Iris pigment epithelial cell (primary cell): ENCODE results near the gene UGCG.
"Not testable (repeated sequence)": the region's sequence is repeated elsewhere in the genome, so short reads cannot be mapped to it uniquely, and the experiment has no call there.

ENCODE experiments used
- DNase-seq: peaks from one replicate; pipeline ENCODE4 v3.0.0-alpha.2; 2011; ENCODE audit warnings: low read depth

Gene UGCG

DNA sequence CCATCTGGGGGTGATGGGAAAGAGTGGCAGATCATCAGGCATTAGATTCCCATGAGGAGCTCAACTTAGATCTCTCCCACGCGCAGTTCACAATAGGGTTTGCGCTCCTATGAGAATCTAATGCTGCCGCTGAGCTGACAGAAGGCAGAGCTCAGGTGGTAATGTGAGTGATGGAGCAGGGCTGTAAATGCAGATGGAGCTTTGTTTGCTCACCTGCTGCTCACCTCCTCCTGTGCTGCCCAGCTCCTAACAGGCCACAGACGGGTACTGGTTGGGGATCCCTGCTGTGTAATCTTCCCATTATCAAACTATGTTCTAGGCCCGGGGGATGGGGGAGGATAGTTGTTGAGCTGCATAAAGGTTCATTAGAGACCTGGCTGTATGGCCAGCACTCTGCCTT, 58.4 kb downstream of the UGCG start:
- no peak for DNase-seq

- DNase-seq = peak; percentile 99
Observed at GRCh38 chr9:111957856-111958631, 61.4 kb downstream of the UGCG start.

DNA sequence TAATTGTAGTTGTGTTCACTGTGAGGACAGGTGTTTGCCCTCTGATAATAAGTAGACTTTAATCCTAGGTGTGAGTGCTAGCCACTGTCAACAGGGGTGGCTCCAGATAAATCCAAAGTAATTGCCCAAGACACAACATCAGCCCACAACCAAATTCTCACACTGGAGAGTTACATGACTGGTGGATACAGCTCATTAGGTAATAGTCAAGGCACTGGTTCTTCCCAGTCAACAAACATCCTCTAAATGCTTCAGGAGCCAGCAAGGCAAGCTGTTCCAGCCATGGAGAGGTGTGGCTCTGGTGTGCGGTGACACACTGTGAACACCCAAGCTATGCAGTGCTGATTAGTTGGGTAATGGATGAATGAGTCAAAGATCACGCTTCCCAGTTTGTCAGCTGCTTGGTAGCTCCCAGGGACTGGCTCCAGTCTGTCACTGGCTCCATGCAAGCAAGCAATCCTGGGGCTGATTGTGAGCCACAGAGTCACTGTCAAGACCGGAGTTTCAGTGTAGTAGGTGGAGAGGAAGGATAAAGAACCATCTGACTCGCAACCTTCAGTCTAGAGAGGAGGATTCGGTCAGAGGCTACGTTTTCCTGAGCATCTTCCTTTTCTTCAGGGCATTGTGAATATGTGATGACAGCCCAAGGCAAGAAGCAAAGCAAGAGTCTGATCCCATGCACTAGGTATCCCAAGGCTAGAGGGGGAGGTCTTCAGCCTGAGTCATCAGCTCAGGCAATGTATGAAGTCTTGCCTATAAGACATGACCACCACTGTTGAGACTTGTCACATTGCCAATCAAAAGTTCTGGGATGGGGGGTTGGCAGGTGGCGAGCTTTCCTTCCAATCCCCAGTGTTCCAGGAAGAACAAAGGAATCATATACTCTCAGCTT, 63.1 kb downstream of the UGCG start:
- DNase-seq = peak; percentile 91

- DNase-seq = not testable (repeated sequence)
Observed at GRCh38 chr9:111960485-111960884, 63.9 kb downstream of the UGCG start.

- peak; percentile 51 for DNase-seq
Observed at GRCh38 chr9:111961009-111961408, 64.4 kb downstream of the UGCG start.

- DNase-seq = peak; percentile 82
Observed at GRCh38 chr9:111961575-111961974, 65.0 kb downstream of the UGCG start.

GRCh38 chr9:111962021-111962420, 65.4 kb downstream of the UGCG start:
- no peak for DNase-seq

- no peak for DNase-seq
Observed at GRCh38 chr9:111963995-111964394, 67.4 kb downstream of the UGCG start.

DNA sequence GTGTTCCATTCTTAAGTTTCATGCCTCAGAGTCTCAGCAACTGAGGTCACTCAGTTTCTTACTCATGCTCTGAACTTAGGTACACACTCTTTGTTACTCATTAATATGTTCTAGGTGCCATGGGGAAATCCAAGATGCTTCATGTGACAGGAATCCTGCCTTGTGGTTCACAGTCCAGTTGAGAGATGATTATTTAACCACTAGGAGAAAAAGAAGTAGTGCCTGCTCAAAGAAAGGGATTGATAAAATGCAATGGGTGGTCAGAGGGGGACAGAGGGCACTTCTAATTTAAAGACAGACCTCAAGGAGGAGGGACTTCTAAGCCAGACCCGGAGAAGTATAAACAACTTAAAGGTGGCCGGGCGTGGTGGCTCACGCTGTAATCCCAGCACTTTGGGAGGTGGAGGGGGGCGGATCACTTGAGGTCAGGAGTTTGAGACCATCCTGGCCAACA, 69.0 kb downstream of the UGCG start:
- peak; percentile 99 for DNase-seq

GRCh38 chr9:111966124-111966723, 69.6 kb downstream of the UGCG start:
- no peak for DNase-seq

- peak; percentile 70 for DNase-seq
Observed at GRCh38 chr9:111966861-111967291, 70.3 kb downstream of the UGCG start.

DNA sequence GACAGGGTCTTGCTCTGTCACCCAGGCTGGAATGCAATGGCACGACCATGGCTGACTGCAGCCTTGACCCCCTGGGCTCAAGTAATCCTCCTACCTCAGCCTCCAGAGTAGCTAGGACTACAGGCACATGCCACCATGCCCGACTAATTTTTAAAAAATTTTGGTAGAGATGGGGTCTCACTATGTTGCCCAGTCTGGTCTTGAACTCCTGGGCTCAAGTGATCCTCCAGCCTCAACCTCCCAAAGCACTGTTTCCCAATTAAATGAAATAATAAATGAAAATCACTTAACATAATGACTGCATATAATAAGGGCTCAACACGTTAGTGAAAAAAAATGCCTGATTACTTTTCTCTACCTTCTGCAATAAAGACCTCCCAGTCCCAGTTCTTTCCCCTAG, 71.0 kb downstream of the UGCG start:
- no peak for DNase-seq

DNA sequence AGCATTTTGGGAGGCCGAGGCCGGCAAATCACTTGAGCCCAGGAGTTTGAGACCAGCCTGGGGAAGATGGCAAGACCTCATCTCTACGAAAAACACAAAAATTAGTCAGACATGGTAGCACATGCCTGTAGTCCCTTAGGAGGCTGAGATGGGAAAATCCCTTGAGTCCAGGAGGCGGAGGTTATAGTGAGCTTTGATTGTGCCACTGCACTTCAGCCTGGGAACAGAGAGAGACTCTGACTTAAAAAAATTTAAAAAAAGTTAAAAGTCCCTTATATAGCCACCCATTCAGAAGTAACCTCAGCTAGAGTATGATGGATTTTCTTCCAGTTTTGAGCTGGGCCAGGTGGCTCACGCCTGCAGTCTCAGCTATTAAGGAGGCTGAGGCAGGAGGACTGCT, 72.4 kb downstream of the UGCG start:
- DNase-seq = peak; percentile 87

- DNase-seq = no peak
Observed at GRCh38 chr9:111969622-111970021, 73.0 kb downstream of the UGCG start.

GRCh38 chr9:111970827-111971226, 74.2 kb downstream of the UGCG start:
- DNase-seq = no peak

DNA sequence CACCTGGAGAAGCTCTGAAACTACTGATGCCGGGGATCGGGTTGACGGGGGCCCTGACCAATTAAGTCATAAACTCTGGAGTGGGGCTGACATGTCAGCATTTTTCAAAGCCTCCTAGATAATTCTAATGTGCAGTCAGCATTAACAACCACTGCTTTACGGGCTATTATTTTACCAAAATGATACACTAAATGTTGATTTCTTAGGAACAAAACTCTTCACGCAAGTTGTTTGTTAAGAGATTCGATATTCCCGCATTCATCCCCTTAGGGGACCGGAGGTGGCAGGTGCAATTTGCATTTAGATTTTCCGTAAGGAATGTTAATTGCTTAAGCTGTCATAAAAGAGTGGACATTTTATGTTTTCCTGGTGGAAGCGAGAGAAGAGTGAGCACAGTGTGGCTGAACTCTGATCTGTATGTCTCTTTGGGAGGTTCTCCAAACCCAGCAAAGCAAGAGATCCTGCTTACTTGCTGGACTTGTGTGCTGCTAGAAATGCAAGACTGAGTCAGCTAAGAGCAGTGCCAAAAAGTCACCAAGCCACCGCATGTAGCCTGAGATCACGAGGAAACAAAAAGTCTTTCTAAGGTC, 77.6 kb downstream of the UGCG start:
- DNase-seq = peak; percentile 73

GRCh38 chr9:111975709-111976108, 79.1 kb downstream of the UGCG start:
- DNase-seq = no peak

DNA sequence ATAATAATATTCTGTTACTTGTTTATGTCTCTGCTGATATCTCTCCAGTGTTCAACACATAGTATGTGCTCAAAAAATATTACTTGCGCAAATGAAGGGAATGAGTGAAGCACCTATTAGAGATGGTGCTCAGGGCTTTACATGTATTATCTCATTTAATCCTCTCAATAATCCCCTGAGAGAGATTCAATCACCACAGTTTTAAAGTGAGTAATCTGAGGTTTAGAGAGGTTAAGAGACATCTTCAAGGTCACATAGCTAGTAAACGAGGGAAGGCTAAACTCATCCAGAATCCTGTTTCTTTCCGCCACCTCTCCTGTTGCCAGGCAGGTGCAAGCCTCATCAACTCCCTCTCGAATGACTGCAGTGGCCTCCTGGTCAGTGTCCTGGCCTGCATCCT, 82.0 kb downstream of the UGCG start:
- peak; percentile 49 for DNase-seq

- DNase-seq = no peak
Observed at GRCh38 chr9:111979561-111979960, 82.9 kb downstream of the UGCG start.

DNA sequence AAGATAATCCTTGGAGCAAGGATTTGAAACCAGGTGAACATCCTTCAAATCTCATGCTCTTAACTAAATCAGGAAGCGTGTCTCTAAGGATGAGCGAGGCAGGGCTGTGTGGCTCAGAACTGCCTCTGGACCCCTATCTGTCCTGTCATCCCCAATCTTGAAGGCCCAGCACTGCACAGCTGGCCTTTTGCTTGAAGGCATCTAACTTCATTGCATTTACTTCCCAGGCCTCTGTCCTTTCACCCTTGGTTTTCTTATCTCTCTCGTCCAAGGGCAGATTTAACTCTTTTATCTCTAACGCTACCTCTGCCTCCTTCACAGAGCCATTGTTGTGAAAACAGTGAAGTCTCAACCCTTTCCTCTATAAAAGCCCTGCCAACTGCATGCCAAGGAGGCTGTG, 83.8 kb downstream of the UGCG start:
- DNase-seq = no peak

DNA sequence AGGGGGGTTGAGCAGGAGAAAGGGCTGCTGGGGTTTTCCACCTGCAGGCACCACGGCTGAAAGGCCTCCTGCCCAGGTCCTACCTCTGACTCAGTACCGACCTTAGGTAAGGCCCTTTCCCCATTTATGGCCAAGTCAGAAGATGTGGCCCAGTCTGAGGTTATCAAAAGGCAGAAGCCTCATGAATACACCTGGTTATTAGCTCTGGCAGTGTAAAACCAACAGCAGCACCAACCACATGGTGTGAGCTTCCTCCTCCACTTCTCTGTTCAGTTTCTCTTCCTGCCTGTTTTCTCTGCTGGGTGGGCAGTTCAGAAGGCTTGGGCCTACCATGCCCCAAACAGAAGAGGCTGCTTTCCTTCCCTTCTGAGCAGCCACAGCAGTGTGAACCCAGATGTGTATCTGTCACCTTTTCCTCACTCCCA, 86.9 kb downstream of the UGCG start:
- no peak for DNase-seq
